Smooth muscle cell (in vitro differentiated cells): Measurements from ENCODE around the gene VSIG4. TPM values are rescaled to one million over a fixed set of nuclear protein-coding genes. Genes with fewer than 3 reads are reported as not detected.

Experiments used
- DNase-seq: peaks from one replicate; lab custom pipeline; 2025; ENCODE audit not compliant: unreplicated experiment; lab: John Stamatoyannopoulos, UW
- H2AFZ ChIP-seq: fragments of 200-600 bp; sonication (generic); 2 replicates; pipeline ENCODE4 v1.6.0; 2016; ENCODE audit warnings: antibody characterized with exemption, low read depth, mild to moderate bottlenecking
- H3F3A ChIP-seq: fragments of 200-600 bp; sonication (generic); 2 replicates; pipeline ENCODE4 v1.6.0; 2017; ENCODE audit warnings: antibody characterized with exemption, low read depth
- H3K27ac ChIP-seq: fragments of 200-600 bp; sonication (generic); 2 replicates; pipeline ENCODE4 v1.5.1; 2016; ENCODE audit warnings: low read depth, mild to moderate bottlenecking
- H3K27me3 ChIP-seq: fragments of 200-600 bp; sonication (generic); 2 replicates; pipeline ENCODE4 v1.6.1; 2016; ENCODE audit warnings: low read depth, mild to moderate bottlenecking
- H3K36me3 ChIP-seq: fragments of 200-600 bp; sonication (generic); 2 replicates; pipeline ENCODE4 v1.5.1; 2016; ENCODE audit warnings: low read depth
- H3K4me1 ChIP-seq: fragments of 200-600 bp; sonication (generic); 2 replicates; pipeline ENCODE4 v1.5.1; 2016; ENCODE audit warnings: low read depth
- H3K4me2 ChIP-seq: fragments of 200-600 bp; sonication (generic); 2 replicates; pipeline ENCODE4 v1.6.0; 2016; ENCODE audit warnings: mild to moderate bottlenecking
- H3K4me3 ChIP-seq: fragments of 200-600 bp; sonication (generic); 2 replicates; pipeline ENCODE4 v1.5.1; 2016; ENCODE audit warnings: mild to moderate bottlenecking
- H3K79me2 ChIP-seq: fragments of 200-600 bp; sonication (generic); 2 replicates; pipeline ENCODE4 v1.6.0; 2016; ENCODE audit warnings: low read depth, mild to moderate bottlenecking
- H3K9ac ChIP-seq: fragments of 200-600 bp; sonication (generic); 2 replicates; pipeline ENCODE4 v1.6.0; 2016; ENCODE audit warnings: low read depth
- H3K9me3 ChIP-seq: fragments of 200-600 bp; sonication (generic); replicated peaks from 2 replicates; pipeline ENCODE4 v1.5.1; 2016; ENCODE audit warnings: low read depth
- H4K20me1 ChIP-seq: fragments of 200-600 bp; sonication (generic); 2 replicates; pipeline ENCODE4 v1.6.0; 2016; ENCODE audit warnings: low read depth
- WGBS: methylation state at CpG from one replicate; pipeline ENCODE4 v1.1.7; 2016; ENCODE audit warnings: low lambda C conversion rate; 5-methylcytosine and 5-hydroxymethylcytosine counted together
- polyA plus RNA-seq: library from polyadenylated mRNA; unstranded; fragments of >200 nt; fragmentation: Nextera tagmentation; extraction: Ambion mirVana; gene quantifications from 2 replicates; pipeline ENCODE4 v1.2.1, GENCODE V29; 2016
- total RNA-seq: library from RNA; depleted of rRNA; stranded (reverse); fragments of >200 nt; gene quantifications from 2 replicates; pipeline ENCODE4 v1.2.3, GENCODE V29; 2014
- TF ChIP-seq, protein P1 (sequence below): fragments of 200-600 bp; sonication (generic); IDR thresholded peaks from 2 replicates; pipeline ENCODE4 v1.5.1; 2017; ENCODE audit warnings: borderline replicate concordance, mild to moderate bottlenecking, antibody characterized with exemption; ENCODE audit not compliant: insufficient read depth, poor library complexity, severe bottlenecking

Gene VSIG4
- total and polyA plus RNA-seq, 2 experiments from 2014 or later: not detected

DNA sequence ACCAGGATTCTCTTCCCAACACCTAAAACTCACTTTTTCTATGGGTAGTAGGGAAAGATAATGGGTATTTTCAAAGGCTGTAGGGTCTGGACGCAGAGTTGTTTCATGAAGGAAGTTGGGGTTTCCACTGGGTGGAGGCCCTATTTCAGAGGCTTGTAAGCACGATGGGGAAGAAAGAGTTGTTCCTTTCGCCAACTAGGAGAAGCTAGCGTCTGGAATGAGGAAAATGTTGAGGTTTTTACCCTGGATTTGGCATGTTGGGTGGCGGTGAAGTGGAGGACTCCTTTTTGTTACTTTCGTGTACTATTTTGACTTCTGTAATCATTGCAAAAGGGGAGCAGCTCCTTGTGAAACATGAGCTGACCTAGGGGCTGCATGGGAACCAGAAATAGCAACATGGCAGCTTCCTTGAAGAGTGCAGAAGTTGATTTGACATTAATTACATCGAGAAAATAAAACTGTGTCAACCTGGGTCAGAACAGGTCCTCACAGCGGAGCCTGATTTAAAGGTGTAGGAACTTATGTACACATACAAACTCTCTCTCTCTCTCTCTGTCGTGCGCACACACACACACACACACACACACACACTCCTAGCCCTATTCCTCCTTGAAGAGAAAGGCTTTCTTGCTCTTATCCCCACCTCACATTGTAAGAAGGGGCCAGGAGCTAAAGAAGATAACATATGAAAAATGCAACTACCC, 19.1 kb downstream of the VSIG4 start:
- Histone ChIP-seq H3K9ac (no peak overlapping the region), H3K4me2 (no peak overlapping the region), H3K4me1 (no peaks in the 10 kb centered on the region), H3K79me2 (no peaks in the 10 kb centered on the region), H3K27me3 (no peaks in the 10 kb centered on the region), H3K27ac (no peak overlapping the region), H3K36me3 (no peaks in the 10 kb centered on the region), H3K9me3 (no peaks in the 10 kb centered on the region), H4K20me1 (no peaks in the 10 kb centered on the region), H3F3A (no peaks in the 10 kb centered on the region), H2AFZ (no peak overlapping the region), H3K4me3 (no peak overlapping the region)
- DNase-seq: no peak
- TF ChIP-seq, protein P1, sequence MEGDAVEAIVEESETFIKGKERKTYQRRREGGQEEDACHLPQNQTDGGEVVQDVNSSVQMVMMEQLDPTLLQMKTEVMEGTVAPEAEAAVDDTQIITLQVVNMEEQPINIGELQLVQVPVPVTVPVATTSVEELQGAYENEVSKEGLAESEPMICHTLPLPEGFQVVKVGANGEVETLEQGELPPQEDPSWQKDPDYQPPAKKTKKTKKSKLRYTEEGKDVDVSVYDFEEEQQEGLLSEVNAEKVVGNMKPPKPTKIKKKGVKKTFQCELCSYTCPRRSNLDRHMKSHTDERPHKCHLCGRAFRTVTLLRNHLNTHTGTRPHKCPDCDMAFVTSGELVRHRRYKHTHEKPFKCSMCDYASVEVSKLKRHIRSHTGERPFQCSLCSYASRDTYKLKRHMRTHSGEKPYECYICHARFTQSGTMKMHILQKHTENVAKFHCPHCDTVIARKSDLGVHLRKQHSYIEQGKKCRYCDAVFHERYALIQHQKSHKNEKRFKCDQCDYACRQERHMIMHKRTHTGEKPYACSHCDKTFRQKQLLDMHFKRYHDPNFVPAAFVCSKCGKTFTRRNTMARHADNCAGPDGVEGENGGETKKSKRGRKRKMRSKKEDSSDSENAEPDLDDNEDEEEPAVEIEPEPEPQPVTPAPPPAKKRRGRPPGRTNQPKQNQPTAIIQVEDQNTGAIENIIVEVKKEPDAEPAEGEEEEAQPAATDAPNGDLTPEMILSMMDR: no peak
- WGBS: 75% methylated on average over 10 of the region's 10 CpGs

DNA sequence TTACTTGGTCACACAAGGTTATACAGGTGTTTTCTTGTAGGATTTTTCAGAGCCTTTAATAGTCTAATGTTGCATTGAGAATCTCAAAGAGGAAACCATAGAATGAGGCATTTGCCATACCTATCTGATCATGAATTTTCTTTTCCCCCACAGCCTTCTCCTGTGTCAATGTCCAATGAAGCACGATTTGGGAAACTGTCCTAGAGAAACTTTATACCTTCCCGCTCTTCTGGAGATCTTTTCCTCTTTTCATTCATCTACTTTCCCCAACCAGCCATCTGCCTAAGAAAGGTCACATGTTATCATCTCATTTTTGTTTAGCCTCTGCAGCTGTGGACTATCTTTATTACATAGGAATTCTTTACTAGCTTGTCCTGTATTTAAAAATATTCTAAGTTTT, 19.9 kb downstream of the VSIG4 start:
- no peaks in the 10 kb centered on the region for H4K20me1 ChIP-seq
- no peak for DNase-seq
- no peak overlapping the region for H2AFZ ChIP-seq
- H3K4me2 ChIP-seq: no peak overlapping the region
- H3K36me3 ChIP-seq: no peaks in the 10 kb centered on the region
- no peak overlapping the region for H3K27ac ChIP-seq
- 55% methylated on average over 2 of the region's 2 CpGs for WGBS
- H3K27me3 ChIP-seq: no peaks in the 10 kb centered on the region
- no peak overlapping the region for H3K4me3 ChIP-seq
- H3K79me2 ChIP-seq: no peaks in the 10 kb centered on the region
- no peak overlapping the region for H3K9ac ChIP-seq
- TF ChIP-seq, protein P1: no peak
- H3K9me3 ChIP-seq: no peaks in the 10 kb centered on the region
- H3F3A ChIP-seq: no peaks in the 10 kb centered on the region
- no peaks in the 10 kb centered on the region for H3K4me1 ChIP-seq

DNA sequence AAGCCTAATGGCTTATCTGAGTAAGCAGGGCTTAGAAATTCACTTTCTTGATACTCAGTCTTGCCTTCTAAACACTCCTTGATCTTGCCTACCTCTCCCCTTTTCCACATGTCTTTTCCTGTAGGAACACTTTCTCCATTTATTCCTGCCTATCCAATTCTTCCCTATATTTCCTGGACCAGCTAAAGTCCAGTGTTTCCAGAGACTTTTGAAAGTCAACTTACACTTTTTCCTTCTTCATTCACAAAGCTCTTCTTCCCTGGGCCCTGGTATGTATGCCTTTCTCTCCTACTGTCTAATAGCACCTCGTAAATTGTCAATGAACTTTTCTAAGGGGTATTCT, 20.6 kb downstream of the VSIG4 start:
- Histone ChIP-seq H3K9ac (no peak overlapping the region), H3K27me3 (no peaks in the 10 kb centered on the region), H2AFZ (no peak overlapping the region), H3K36me3 (no peaks in the 10 kb centered on the region), H3F3A (no peaks in the 10 kb centered on the region), H3K4me3 (no peak overlapping the region), H3K79me2 (no peaks in the 10 kb centered on the region), H3K27ac (no peak overlapping the region), H3K4me1 (no peaks in the 10 kb centered on the region), H3K4me2 (no peak overlapping the region), H3K9me3 (no peaks in the 10 kb centered on the region), H4K20me1 (no peaks in the 10 kb centered on the region)
- TF ChIP-seq, protein P1: no peak
- WGBS: 56% methylated on average over 1 of the region's 1 CpG
- no peak for DNase-seq
